Nephron progenitor cell (in vitro differentiated cells): Measurements from ENCODE around the gene DGKI.

Experiments
- DNase-seq: peaks from one replicate; pipeline ENCODE4 v3.0.0; 2021
- H3K27ac Mint-ChIP-seq: 2 replicates; pipeline ENCODE4 v1.8.0; 2021; ENCODE audit warnings: mild to moderate bottlenecking, moderate library complexity, mixed read lengths
- H3K27me3 Mint-ChIP-seq: 2 replicates; pipeline ENCODE4 v1.8.0; 2021; ENCODE audit warnings: mild to moderate bottlenecking, low read depth, mixed read lengths; ENCODE audit not compliant: poor library complexity
- H3K36me3 Mint-ChIP-seq: 2 replicates; pipeline ENCODE4 v1.8.0; 2021; ENCODE audit warnings: low read depth, mixed read lengths
- H3K4me1 Mint-ChIP-seq: 2 replicates; pipeline ENCODE4 v1.8.0; 2021; ENCODE audit warnings: mixed read lengths
- H3K4me3 Mint-ChIP-seq: 2 replicates; pipeline ENCODE4 v1.8.0; 2021; ENCODE audit warnings: mild to moderate bottlenecking, moderate library complexity, mixed read lengths
- H3K9me3 Mint-ChIP-seq: 2 replicates; pipeline ENCODE4 v1.8.0; 2021; ENCODE audit warnings: mild to moderate bottlenecking, moderate library complexity, mixed read lengths
- CTCF ChIP-seq: fragments of 200-600 bp; sonication (generic); IDR thresholded peaks from 2 replicates; pipeline ENCODE4 v1.5.0; 2021; ENCODE audit warnings: antibody characterized with exemption

DGKI gene

GRCh38 chr7:137579913-137580640 is 266.7 kb downstream of the DGKI start:
- Mint-ChIP-seq H3K4me1 (no peaks in the 10 kb centered on the region), H3K27me3 (peaks cover 3% of the 10 kb centered on the region), H3K9me3 (no peaks in the 10 kb centered on the region), H3K27ac (no peak overlapping the region), H3K4me3 (no peak overlapping the region), H3K36me3 (no peaks in the 10 kb centered on the region)
- DNase-seq: no peak
- no peak for TF ChIP-seq CTCF

- peaks cover 3% of the 10 kb centered on the region for H3K27me3 Mint-ChIP-seq
- H3K4me3 Mint-ChIP-seq: no peak overlapping the region
- no peak for DNase-seq
- no peak overlapping the region for H3K27ac Mint-ChIP-seq
- no peaks in the 10 kb centered on the region for H3K36me3 Mint-ChIP-seq
- no peaks in the 10 kb centered on the region for H3K4me1 Mint-ChIP-seq
- no peaks in the 10 kb centered on the region for H3K9me3 Mint-ChIP-seq
- TF ChIP-seq CTCF: no peak
These were observed 268.2 kb downstream of the DGKI start for GRCh38 chr7:137578541-137578940.

- Mint-ChIP-seq H3K27ac (no peak overlapping the region), H3K27me3 (peaks cover 3% of the 10 kb centered on the region), H3K4me1 (no peaks in the 10 kb centered on the region), H3K4me3 (no peak overlapping the region), H3K36me3 (no peaks in the 10 kb centered on the region), H3K9me3 (no peaks in the 10 kb centered on the region)
- no peak for DNase-seq
- TF ChIP-seq CTCF: no peak
These were observed 269.6 kb downstream of the DGKI start for GRCh38 chr7:137577184-137577583.

- Mint-ChIP-seq H3K27ac (no peak overlapping the region), H3K9me3 (no peaks in the 10 kb centered on the region), H3K36me3 (no peaks in the 10 kb centered on the region), H3K4me3 (no peak overlapping the region), H3K27me3 (peaks cover 3% of the 10 kb centered on the region), H3K4me1 (no peaks in the 10 kb centered on the region)
- DNase-seq: no peak
- no peak for TF ChIP-seq CTCF
These were observed 270.3 kb downstream of the DGKI start for GRCh38 chr7:137576481-137576880.

- H3K36me3 Mint-ChIP-seq: no peaks in the 10 kb centered on the region
- H3K9me3 Mint-ChIP-seq: no peaks in the 10 kb centered on the region
- H3K27me3 Mint-ChIP-seq: peaks cover 3% of the 10 kb centered on the region
- H3K4me3 Mint-ChIP-seq: no peak overlapping the region
- H3K4me1 Mint-ChIP-seq: no peaks in the 10 kb centered on the region
- DNase-seq: no peak
- TF ChIP-seq CTCF: no peak
- no peak overlapping the region for H3K27ac Mint-ChIP-seq
These were observed 272.0 kb downstream of the DGKI start for GRCh38 chr7:137574812-137575211.
